ENCODE measurements around the gene TCF7. TPM values are rescaled to one million over a fixed set of nuclear protein-coding genes. Genes with fewer than 3 reads are reported as not detected.

TCF7 gene
- total RNA-seq, 1 donor from 2014 or later, result 1.3 TPM

GRCh38 chr5:134128648-134128995 is 14.1 kb downstream of the TCF7 start:
- no peak for DNase-seq (ENCODE audit: extremely low read depth, low read depth, low spot score)

- DNase-seq (ENCODE audit: extremely low read depth, low read depth, low spot score), result no peak
Observed at GRCh38 chr5:134129411-134130238, 15.1 kb downstream of the TCF7 start.

GRCh38 chr5:134130239-134130945 is 15.9 kb downstream of the TCF7 start:
- no peak for DNase-seq (ENCODE audit: extremely low read depth, low read depth, low spot score)

- no peak for DNase-seq (ENCODE audit: extremely low read depth, low read depth, low spot score)
Observed at GRCh38 chr5:134131165-134131564, 16.7 kb downstream of the TCF7 start.

GRCh38 chr5:134131578-134132350 is 17.3 kb downstream of the TCF7 start:
- no peak for DNase-seq (ENCODE audit: extremely low read depth, low read depth, low spot score)

- no peak for DNase-seq (ENCODE audit: extremely low read depth, low read depth, low spot score)
Observed at GRCh38 chr5:134132372-134133187, 18.1 kb downstream of the TCF7 start.

- DNase-seq (ENCODE audit: extremely low read depth, low read depth, low spot score), result no peak
Observed at GRCh38 chr5:134133188-134133994, 18.9 kb downstream of the TCF7 start.

GRCh38 chr5:134133995-134134541 is 19.6 kb downstream of the TCF7 start:
- no peak for DNase-seq (ENCODE audit: extremely low read depth, low read depth, low spot score)

GRCh38 chr5:134135091-134135655 is 20.7 kb downstream of the TCF7 start:
- no peak for DNase-seq (ENCODE audit: extremely low read depth, low read depth, low spot score)

GRCh38 chr5:134136221-134136631 is 21.7 kb downstream of the TCF7 start:
- no peak for DNase-seq (ENCODE audit: extremely low read depth, low read depth, low spot score)

GRCh38 chr5:134136771-134137170 is 22.3 kb downstream of the TCF7 start:
- DNase-seq (ENCODE audit: extremely low read depth, low read depth, low spot score), result no peak

- no peak for DNase-seq (ENCODE audit: extremely low read depth, low read depth, low spot score)
Observed at GRCh38 chr5:134138416-134139376, 24.2 kb downstream of the TCF7 start.

GRCh38 chr5:134139377-134139851 is 24.9 kb downstream of the TCF7 start:
- DNase-seq (ENCODE audit: extremely low read depth, low read depth, low spot score), result no peak

- no peak for DNase-seq (ENCODE audit: extremely low read depth, low read depth, low spot score)
Observed at GRCh38 chr5:134139891-134140469, 25.5 kb downstream of the TCF7 start.

GRCh38 chr5:134140530-134141201 is 26.2 kb downstream of the TCF7 start:
- peak; percentile 36 for DNase-seq (ENCODE audit: extremely low read depth, low read depth, low spot score)

- no peak for DNase-seq (ENCODE audit: extremely low read depth, low read depth, low spot score)
Observed at GRCh38 chr5:134141331-134142050, 27.0 kb downstream of the TCF7 start.

Data from glomerular endothelial cell (primary cell).